ENCODE results near the gene NUP54.
A peak's percentile ranks its signal among the peaks of the same experiment; 100 is the strongest.

The NUP54 gene

DNA sequence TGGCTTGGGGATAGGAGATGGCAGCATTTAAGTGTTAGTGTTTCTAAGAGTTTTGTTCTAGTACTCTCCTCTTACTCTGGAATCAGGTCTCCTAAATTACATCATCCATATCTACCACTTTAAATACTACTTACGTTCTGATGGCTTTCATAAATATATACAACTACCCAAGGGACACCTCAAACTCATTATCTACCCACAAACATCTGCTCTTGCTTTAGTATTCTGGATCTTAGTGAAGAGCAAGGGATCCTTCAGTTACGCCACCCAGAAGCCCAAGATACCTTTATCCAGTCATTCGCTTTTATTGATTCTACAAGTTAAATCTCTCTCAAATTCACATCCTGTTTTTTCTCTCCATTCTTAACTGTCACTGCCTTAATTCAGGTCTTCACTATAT is 7.0 kb downstream of the NUP54 start:
- DNase-seq: no peak

GRCh38 chr4:76127754-76128153 is 20.4 kb downstream of the NUP54 start:
- DNase-seq: no peak

DNA sequence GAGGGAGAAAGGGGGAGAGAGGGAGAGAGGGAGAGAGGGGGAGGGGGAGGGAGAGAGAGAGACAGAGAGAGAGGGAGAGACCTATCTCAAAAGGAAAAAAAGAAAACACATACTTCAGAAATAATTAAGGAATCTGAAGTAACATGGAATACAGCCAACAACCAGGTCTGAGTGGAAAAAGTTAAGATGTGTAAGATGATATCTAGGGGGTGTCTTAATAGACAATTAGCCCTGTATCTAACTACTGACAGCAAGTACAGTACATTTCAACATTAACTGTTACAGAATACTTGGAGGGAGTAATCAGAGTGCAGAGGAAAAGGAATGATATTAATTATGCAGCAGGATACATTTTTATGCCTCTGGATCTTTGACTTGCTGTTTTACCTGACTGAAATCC is 22.4 kb downstream of the NUP54 start:
- no peak for DNase-seq

DNA sequence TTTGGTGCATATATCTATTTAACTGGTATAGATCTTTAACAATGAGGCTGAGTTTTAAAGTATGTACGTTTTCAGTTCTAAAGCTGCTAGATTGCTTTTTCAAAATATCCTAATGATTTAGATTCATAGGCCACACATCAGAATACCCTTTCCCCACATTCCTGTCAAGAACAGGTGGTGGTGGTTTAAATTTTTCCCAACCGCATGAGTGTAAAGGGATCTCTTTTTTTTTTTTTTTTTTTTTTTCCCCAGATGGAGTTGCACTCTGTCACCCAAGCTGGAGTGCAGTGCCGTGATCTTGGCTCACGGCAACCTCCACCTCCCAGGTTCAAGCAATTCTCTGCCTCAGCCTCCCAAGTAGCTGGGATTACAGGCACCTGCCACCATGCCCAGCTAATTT is 28.0 kb downstream of the NUP54 start:
- no peak for DNase-seq

- DNase-seq: no peak
These were observed 30.7 kb downstream of the NUP54 start for GRCh38 chr4:76117536-76117935.

- no peak for DNase-seq
These were observed 31.4 kb downstream of the NUP54 start for GRCh38 chr4:76116821-76117220.

DNA sequence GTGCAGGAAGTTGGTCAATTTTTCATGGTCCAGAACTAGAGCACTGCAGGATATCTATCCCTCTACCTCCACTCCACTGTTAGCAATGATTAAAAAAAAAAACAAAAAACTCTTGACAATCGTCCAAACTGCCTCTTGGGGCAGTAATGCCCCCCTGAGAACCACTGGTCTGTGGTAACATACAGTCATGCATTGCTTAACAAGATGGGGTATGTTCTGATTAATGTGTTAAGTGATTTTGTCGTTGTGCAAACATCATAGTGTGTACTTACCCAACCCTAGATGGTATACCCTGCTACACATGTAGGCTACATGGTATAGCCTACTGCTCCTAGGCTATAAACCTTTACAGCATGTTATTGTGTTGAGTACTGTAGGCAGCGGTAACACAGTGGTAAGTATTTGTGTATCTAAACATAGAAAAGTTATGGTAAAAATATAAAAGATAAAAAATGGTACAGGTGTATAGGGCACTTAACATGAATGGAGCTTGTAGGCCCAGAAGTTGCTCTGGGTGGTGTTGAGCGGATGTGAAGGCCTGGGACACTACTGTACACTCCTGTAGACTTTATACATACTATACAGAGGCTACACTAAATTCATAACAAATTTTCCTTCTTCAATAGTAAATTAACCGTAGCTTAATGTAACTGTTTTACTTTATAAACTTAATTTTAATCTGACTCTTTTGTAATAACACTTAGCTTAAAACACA is 39.6 kb downstream of the NUP54 start:
- no peak for DNase-seq

GRCh38 chr4:76106442-76106841 is 41.8 kb downstream of the NUP54 start:
- DNase-seq: no peak

GRCh38 chr4:76105652-76106051 is 42.5 kb downstream of the NUP54 start:
- DNase-seq: peak; percentile 41

DNA sequence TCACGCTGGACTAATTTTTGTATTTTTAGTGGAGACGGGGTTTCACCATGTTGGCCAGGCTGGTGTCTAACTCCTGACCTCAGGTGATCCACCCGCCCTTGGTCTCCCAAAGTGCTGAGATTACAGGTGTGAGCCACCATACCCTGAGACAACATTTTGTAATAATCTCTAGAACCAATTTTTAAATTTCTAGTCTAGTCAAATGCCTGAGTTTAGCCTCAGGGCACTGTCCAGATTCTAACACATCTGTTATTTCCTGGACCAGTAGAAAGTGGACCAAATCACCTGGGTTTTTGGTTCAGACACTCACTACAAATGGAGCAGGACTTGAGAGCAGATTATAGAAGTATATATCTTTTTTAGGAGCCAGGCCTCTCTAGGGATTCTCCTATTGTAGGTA is 52.1 kb downstream of the NUP54 start:
- DNase-seq: no peak

- DNase-seq: no peak
These were observed 52.6 kb downstream of the NUP54 start for GRCh38 chr4:76095568-76095967.

DNA sequence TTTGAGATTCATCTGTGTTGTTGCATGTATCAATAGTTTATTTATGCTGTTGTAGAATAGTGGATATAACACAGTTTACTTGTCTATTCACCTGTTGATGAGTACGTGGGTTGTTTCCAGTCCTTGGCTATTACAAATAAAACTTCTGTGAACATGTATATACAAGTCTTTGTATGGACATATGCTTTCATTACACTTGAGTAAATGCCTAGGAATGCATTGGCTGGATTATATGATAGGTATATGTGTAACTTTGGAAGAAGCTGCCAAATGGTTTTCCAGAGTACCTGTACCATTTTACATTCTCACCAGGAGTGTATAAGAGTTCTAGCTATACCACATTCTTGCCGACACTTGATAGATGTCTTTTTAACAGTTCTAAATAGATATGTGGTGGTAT is 57.1 kb downstream of the NUP54 start:
- no peak for DNase-seq

- no peak for DNase-seq
These were observed 57.9 kb downstream of the NUP54 start for GRCh38 chr4:76090241-76090691.

DNA sequence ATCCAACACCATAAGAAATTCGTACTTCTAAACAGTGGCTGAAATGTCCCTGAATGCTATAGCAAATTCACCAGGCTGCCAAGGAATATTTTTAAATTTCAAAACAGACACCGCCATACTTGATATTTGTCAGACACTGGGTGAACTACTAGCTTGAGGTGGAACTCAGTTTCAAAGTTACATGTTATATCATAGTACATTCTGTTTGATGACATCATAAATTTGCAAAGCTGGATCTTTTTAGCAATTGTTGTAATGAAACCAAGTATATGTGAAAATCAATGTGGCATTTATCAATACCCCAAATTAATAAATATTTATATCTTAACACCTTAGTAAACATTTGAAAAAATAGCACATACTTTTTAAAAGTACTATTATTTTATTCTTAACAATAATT is 59.5 kb downstream of the NUP54 start:
- no peak for DNase-seq

DNA sequence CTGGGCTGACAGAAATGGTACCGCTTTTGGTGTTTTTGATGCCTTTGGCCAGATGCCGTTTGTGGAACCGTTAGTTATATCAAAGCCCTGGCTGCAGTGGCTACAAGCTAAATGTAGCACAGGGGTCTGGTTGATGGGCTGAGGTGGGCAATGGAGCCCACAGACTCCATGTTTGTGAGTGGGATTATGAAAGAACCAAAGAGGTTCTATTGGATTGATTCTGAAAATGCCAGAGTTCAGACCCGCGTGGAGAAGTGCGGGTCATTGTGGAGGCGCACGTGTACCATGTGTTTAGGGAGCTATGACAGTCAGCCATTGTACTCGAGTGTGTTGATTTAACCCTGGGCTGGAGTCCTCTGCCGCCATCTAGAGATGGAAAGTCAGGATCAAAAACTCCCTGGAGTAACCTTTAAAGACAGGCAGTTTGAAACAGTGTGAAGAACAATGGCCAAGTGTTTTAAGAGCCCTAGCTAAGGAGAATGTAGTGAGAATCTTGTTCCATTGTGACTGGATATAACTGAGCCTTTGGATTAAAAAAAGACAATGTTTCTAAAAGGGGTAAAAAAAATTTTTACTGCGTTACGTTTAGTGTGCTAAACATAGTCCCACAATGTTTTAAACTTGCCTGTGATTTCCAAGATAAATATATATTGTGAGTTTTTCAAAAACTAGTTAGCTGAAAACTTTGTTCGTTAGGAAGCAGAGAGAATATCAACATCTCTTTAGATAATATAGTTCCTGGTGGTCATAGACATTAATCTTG is 61.0 kb downstream of the NUP54 start:
- peak; percentile 32 for DNase-seq

DNA sequence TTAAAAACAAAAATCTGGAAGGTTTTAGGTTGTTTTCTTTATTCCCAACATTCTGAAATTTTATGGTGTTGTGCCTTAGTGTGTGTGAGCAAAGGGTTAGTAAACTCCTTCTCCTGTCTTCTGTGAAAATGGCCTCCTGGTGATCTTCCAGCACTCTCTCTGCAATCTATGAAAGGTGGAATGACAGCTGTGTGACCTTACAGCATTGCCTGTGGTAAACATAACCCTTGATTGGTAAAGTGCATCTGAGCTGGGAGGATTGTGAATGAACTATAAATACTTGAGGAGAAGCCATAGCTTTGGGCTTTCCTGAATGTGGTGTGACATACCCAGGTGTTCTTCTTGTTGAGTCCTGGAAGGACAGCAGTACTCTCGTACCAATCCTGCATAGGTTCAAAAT is 63.7 kb downstream of the NUP54 start:
- DNase-seq: no peak

DNA sequence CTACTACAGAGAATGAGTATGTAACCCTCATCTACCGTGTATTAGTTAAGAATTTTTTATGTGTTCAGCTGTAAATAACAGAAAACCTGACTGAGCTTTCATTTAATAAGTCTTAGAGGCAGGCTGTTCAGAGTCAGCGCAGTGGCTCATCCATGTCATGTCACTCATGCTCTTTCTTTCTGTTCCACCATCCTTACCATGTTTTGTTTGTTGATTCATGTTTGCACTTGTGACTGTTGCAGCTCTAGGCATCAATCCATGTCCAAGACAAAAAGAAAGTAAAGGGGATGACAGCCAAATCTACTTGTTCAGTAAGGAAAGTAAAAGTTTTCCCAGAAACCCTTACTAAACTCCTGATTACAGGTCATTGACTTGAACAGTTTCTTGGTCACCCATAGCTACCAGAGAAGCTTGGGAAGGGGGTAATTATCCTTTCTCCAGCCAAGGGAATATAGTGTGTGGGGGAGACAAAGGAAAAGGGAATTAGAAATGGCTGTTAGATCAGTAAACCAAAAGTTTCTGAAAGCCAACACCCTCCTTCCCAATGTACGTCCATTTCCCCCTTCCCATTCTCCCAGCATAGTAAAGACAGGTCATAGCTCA is 64.7 kb downstream of the NUP54 start:
- DNase-seq: no peak

- no peak for DNase-seq
These were observed 70.1 kb downstream of the NUP54 start for GRCh38 chr4:76078033-76078613.

DNA sequence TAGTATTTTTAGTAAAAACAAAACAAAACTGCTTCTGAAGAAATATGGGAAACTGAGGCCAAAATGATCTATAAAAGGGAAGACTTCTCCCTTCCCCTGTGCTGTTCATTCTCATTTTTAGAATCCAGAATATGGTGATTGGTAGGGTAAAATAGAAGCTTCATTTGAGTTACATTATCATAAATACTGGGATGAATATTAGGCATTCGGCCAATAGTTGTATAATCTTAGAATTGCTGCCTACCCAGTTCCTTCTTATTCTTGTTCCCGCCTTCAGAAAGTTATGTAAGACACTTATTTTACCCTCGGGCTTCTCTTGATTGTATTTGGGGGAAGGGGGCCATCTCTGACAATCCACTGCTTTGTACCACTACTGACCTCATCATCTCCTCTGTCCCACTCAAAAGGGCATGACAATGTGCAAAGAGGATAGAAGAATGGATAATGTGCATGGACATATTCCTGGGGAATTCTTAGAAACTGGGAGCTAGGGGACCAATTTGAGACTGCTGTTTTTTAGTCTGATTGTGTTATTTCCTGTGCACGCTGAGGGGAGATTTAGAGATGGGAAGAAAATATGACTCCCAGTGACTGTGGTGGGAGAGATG is 73.1 kb downstream of the NUP54 start:
- no peak for DNase-seq

- no peak for DNase-seq
These were observed 73.7 kb downstream of the NUP54 start, which contains the start of gene ART3 for GRCh38 chr4:76074468-76074867. Gene ART3, plus strand, starts transcription at chr4:76074709. Its CDS starts 1,181 bp downstream, at chr4:76075890.

GRCh38 chr4:76072760-76073159 is 75.4 kb downstream of the NUP54 start:
- no peak for DNase-seq

- peak; percentile 54 for DNase-seq
These were observed 80.4 kb downstream of the NUP54 start for GRCh38 chr4:76067652-76068286.

GRCh38 chr4:76066546-76066945 is 81.7 kb downstream of the NUP54 start:
- DNase-seq: no peak
